Stimulated activated CD8-positive, alpha-beta memory T cell treated with anti-CD3 and anti-CD28 coated beads, Interleukin-4, amount 100 ng/mL, for 24 hours (primary cell): ENCODE data around the gene KLHL15.

ENCODE experiments used
- DNase-seq: peaks from one replicate; pipeline ENCODE4 v3.0.0-alpha.2; 2020; ENCODE audit warnings: low read depth

KLHL15 gene

DNA sequence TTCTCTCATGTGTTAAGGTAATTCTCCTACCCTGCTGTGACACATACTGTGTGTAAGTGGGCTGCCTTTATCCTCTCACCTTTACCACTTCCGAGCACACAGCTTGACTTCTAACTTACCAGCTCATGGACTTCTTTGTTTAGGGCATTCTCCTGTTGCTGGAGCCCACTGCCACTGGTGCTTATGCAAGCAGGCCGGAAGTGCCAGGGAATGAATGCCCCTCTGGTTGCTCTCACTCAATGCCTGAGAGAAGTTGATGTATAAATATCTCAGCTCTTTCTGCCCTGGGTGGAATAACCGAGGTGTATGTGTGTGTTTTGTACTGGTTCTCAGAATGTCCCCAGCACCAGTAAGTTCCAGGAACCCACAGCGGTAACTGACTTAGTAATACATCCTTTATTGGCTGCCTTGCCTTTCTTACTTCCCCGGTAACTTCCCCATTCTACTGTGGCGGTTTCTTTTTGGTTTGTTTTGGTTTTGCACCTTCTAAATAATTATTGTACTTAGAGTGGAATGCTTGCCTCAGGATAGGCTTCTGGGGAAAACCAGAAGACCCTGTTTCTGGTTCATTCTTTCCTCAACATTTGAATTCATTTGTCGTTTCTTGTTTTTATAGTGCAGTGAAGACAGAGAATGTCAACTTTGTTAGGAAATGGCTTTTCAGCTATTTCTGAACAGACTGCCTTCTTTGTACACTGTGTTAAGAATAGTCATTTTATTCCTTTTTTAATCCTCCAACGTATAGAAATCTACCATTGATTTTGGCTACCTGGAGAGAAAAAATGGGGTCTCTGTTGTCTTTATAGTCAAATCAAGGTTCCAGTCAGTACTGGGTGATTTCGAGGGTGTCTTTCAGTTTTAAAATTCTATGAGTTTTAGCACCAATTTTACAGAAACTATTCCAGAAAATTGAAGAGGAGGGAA is 73.7 kb downstream of the KLHL15 start:
- peak; percentile 3 for DNase-seq

DNA sequence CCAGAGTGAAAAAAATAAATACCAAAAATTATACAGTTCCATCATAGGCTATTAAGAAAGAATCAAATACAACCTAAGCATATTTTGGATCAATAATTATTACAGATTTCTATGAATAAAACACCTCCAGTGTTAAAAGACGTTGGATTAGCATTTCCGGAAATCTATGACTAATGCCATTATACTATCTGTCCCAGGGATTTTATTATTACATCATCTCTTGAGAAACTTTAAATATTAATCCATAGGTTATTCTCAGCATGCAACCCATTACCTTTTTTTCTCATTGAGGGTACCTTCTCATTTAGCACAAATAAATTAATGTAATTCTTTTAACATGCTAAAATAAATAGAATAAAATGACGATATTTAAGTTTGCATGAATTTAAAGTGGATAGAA is 74.6 kb downstream of the KLHL15 start:
- DNase-seq, result no peak

DNA sequence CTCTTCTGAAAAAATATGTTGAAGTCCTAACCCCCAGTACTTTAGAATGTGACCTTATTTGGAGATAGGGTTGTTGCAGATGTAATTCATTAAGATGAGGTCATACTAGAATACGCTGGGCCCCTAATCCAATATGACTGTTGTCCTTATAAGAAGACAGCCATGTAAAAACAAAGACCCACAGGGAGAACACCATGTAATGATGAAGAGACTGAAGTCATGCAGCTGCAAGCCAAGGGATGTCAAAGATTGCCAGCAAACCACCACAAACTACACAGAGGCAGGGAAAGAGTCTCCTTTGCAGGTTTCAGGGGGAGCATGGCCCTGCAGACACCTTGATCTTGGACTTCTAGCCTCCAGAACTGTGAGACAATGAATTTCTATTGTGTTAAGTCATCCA is 81.8 kb downstream of the KLHL15 start:
- DNase-seq, result no peak

DNA sequence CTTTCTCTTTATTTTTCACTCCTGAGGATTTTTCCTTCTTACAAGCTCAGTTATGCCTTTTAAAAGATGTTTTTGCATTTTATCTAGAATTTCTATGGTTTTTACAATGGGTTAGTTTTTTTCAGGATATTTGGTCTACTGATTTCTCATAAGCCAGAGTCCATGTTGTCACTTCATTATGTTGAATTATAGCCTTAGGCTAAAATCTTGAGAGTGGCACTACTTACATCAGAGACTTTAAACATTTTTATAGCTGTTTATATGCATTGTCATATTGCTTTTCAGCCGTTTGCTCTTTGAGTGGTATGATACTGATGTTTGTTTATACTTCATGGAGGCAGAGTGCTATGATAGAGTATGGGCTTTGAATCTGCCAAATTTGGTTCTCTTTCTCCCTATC is 82.8 kb downstream of the KLHL15 start:
- DNase-seq, result no peak

DNA sequence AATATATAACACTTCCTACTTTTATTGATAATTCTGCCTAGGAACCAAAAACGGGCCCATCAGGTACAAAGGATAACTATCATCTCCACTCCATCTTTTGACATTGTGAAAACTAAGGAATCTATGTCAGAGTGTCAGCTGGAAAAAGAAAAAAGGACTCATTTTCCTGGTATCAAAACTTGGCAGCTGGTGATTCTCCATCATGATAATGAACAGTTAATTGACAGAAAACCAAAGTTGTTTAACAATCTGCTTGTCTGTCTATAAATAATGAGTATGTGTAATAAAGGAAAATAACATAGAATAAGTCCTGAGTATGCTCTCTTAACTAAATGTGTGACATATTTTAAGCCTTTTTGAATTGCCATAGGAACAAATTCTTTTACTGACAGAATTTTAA is 87.8 kb downstream of the KLHL15 start:
- DNase-seq, result no peak

DNA sequence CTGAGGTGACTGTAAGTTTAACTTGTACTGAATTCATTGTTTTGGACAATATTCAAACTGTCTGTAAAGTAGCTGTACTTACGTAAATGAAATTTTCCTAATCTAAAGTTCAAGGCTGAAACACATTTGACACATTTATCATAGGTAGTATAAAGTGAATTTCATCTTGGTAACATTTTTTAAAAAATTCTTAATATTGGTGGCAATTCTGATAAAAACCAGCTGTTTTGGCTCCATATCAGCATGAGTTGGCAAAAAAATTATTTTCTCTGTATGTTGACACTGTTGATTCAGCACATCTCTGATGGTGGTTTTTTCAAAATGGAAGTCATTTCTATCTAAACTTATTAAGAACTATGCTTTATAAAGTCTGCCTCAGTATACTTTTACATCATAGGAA is 88.3 kb downstream of the KLHL15 start:
- no peak for DNase-seq

DNA sequence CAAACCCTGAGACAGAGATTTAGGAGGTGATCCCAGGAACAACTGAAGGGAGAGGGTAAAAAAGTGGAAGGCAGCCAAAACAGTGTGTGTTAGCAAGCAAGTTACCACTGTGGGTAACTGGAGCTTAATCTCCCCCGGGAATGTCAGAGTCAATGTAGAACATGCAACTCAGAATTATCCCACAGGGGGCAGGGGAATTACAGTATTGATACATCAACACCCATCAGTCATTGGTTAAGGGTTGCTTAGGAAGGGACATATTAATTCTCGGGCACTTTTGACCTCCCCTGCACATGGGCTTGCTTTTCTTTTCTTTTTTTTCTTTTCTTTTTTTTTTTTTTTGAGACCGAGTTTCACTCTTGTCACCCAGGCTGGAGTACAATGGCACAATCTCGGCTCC is 89.9 kb downstream of the KLHL15 start:
- DNase-seq, result no peak

DNA sequence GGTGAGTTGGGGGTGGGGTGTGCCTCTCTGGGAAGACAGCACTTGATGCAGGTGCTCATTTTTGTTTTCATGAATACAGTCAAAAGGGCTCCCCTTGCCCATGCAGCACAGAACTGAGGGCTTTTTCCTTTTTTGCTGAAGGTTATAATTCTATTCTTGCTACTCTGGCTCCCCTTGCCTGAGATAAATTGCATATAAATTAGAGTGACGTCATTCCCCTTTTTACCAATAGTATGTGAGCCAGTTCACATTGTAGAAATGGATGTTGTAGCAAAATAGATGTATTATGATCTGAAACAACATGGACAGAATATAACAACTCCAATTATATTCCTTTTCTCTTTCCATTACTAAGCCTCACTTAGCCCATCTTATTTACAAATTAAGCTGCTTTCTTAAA is 90.8 kb downstream of the KLHL15 start:
- DNase-seq, result no peak

DNA sequence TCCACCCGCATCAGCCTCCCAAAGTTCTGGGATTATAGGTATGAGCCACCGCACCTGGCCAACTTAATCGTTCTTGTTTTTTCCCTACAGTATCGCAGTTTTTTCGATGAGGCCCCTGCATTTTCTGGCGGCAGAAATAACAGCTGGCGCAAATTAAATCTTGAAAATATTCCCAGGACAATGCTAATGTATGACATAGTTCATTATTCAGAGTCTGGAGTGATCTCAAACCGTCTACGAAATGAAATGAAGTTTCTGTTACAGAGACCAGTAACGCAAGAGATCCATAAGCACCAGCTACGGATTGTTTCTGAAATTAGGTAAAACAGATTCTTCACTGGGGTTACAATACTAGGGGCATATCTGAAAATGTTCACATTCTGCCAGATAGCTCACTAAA is 91.9 kb downstream of the KLHL15 start:
- no peak for DNase-seq
